ENCODE data around the gene CYB5D1.
A peak's percentile ranks its signal among the peaks of the same experiment; 100 is the strongest.

Gene CYB5D1

GRCh38 chr17:7842380-7843256 lies 15.2 kb upstream of the CYB5D1 start:
- Histone ChIP-seq H3K4me3 (ENCODE audit: low read length) (peak overlapping the region; percentile 90), H3K9ac (ENCODE audit: low read length) (peak overlapping the region; percentile 94), H3K4me1 (ENCODE audit: control insufficient read depth, insufficient read depth, low read length) (peaks cover 20% of the 10 kb centered on the region), H3K27ac (ENCODE audit: low read depth, low read length) (peak overlapping the region; percentile 96), H3K36me3 (ENCODE audit: control insufficient read depth, insufficient read depth, low read length) (peaks cover 15% of the 10 kb centered on the region), H3K27me3 (ENCODE audit: control insufficient read depth, insufficient read depth, low read length) (no peaks in the 10 kb centered on the region)

GRCh38 chr17:7843257-7843535 lies 14.6 kb upstream of the CYB5D1 start:
- H3K4me1 ChIP-seq (ENCODE audit: control insufficient read depth, insufficient read depth, low read length), result peaks cover 20% of the 10 kb centered on the region
- H3K27me3 ChIP-seq (ENCODE audit: control insufficient read depth, insufficient read depth, low read length), result no peaks in the 10 kb centered on the region
- peaks cover 15% of the 10 kb centered on the region for H3K36me3 ChIP-seq (ENCODE audit: control insufficient read depth, insufficient read depth, low read length)
- H3K9ac ChIP-seq (ENCODE audit: low read length), result peak overlapping the region; percentile 94
- peak overlapping the region; percentile 90 for H3K4me3 ChIP-seq (ENCODE audit: low read length)
- H3K27ac ChIP-seq (ENCODE audit: low read depth, low read length), result peak overlapping the region; percentile 96

GRCh38 chr17:7843536-7844291 lies 14.1 kb upstream of the CYB5D1 start:
- H3K4me1 ChIP-seq (ENCODE audit: control insufficient read depth, insufficient read depth, low read length), result peaks cover 17% of the 10 kb centered on the region
- peaks cover 15% of the 10 kb centered on the region for H3K36me3 ChIP-seq (ENCODE audit: control insufficient read depth, insufficient read depth, low read length)
- no peaks in the 10 kb centered on the region for H3K27me3 ChIP-seq (ENCODE audit: control insufficient read depth, insufficient read depth, low read length)
- H3K9ac ChIP-seq (ENCODE audit: low read length), result peak overlapping the region; percentile 94
- H3K4me3 ChIP-seq (ENCODE audit: low read length), result peak overlapping the region; percentile 90
- peak overlapping the region; percentile 96 for H3K27ac ChIP-seq (ENCODE audit: low read depth, low read length)

GRCh38 chr17:7844292-7845154 lies 13.3 kb upstream of the CYB5D1 start:
- Histone ChIP-seq H3K36me3 (ENCODE audit: control insufficient read depth, insufficient read depth, low read length) (peaks cover 19% of the 10 kb centered on the region), H3K4me3 (ENCODE audit: low read length) (peak overlapping the region; percentile 90), H3K27me3 (ENCODE audit: control insufficient read depth, insufficient read depth, low read length) (no peaks in the 10 kb centered on the region), H3K27ac (ENCODE audit: low read depth, low read length) (peak overlapping the region; percentile 96), H3K4me1 (ENCODE audit: control insufficient read depth, insufficient read depth, low read length) (peaks cover 16% of the 10 kb centered on the region), H3K9ac (ENCODE audit: low read length) (peak overlapping the region; percentile 86)

- Histone ChIP-seq H3K36me3 (ENCODE audit: control insufficient read depth, insufficient read depth, low read length) (peaks cover 21% of the 10 kb centered on the region), H3K4me3 (ENCODE audit: low read length) (peak overlapping the region; percentile 90), H3K27me3 (ENCODE audit: control insufficient read depth, insufficient read depth, low read length) (no peaks in the 10 kb centered on the region), H3K27ac (ENCODE audit: low read depth, low read length) (peak overlapping the region; percentile 79), H3K9ac (ENCODE audit: low read length) (peak overlapping the region; percentile 49), H3K4me1 (ENCODE audit: control insufficient read depth, insufficient read depth, low read length) (peaks cover 16% of the 10 kb centered on the region)
Measured at GRCh38 chr17:7845359-7846062, 12.3 kb upstream of the CYB5D1 start.

- H3K27me3 ChIP-seq (ENCODE audit: control insufficient read depth, insufficient read depth, low read length), result no peaks in the 10 kb centered on the region
- peaks cover 26% of the 10 kb centered on the region for H3K36me3 ChIP-seq (ENCODE audit: control insufficient read depth, insufficient read depth, low read length)
- no peak overlapping the region for H3K4me3 ChIP-seq (ENCODE audit: low read length)
- peaks cover 14% of the 10 kb centered on the region for H3K4me1 ChIP-seq (ENCODE audit: control insufficient read depth, insufficient read depth, low read length)
- H3K9ac ChIP-seq (ENCODE audit: low read length), result no peak overlapping the region
- no peak overlapping the region for H3K27ac ChIP-seq (ENCODE audit: low read depth, low read length)
Measured at GRCh38 chr17:7846063-7846735, 11.6 kb upstream of the CYB5D1 start.

- Histone ChIP-seq H3K4me1 (ENCODE audit: control insufficient read depth, insufficient read depth, low read length) (peaks cover 11% of the 10 kb centered on the region), H3K27me3 (ENCODE audit: control insufficient read depth, insufficient read depth, low read length) (no peaks in the 10 kb centered on the region), H3K27ac (ENCODE audit: low read depth, low read length) (no peak overlapping the region), H3K4me3 (ENCODE audit: low read length) (no peak overlapping the region), H3K36me3 (ENCODE audit: control insufficient read depth, insufficient read depth, low read length) (peaks cover 26% of the 10 kb centered on the region), H3K9ac (ENCODE audit: low read length) (no peak overlapping the region)
Measured at GRCh38 chr17:7846765-7847661, 10.8 kb upstream of the CYB5D1 start.

GRCh38 chr17:7848131-7848579 lies 9.6 kb upstream of the CYB5D1 start:
- H3K4me1 ChIP-seq (ENCODE audit: control insufficient read depth, insufficient read depth, low read length), result peaks cover 10% of the 10 kb centered on the region
- no peaks in the 10 kb centered on the region for H3K27me3 ChIP-seq (ENCODE audit: control insufficient read depth, insufficient read depth, low read length)
- H3K27ac ChIP-seq (ENCODE audit: low read depth, low read length), result no peak overlapping the region
- no peak overlapping the region for H3K4me3 ChIP-seq (ENCODE audit: low read length)
- H3K36me3 ChIP-seq (ENCODE audit: control insufficient read depth, insufficient read depth, low read length), result peaks cover 32% of the 10 kb centered on the region
- H3K9ac ChIP-seq (ENCODE audit: low read length), result no peak overlapping the region

GRCh38 chr17:7848739-7849129 lies 9.1 kb upstream of the CYB5D1 start:
- Histone ChIP-seq H3K27me3 (ENCODE audit: control insufficient read depth, insufficient read depth, low read length) (no peaks in the 10 kb centered on the region), H3K4me1 (ENCODE audit: control insufficient read depth, insufficient read depth, low read length) (peaks cover 8% of the 10 kb centered on the region), H3K9ac (ENCODE audit: low read length) (no peak overlapping the region), H3K4me3 (ENCODE audit: low read length) (no peak overlapping the region), H3K36me3 (ENCODE audit: control insufficient read depth, insufficient read depth, low read length) (peaks cover 33% of the 10 kb centered on the region), H3K27ac (ENCODE audit: low read depth, low read length) (no peak overlapping the region)

- no peak overlapping the region for H3K4me3 ChIP-seq (ENCODE audit: low read length)
- peaks cover 8% of the 10 kb centered on the region for H3K4me1 ChIP-seq (ENCODE audit: control insufficient read depth, insufficient read depth, low read length)
- H3K36me3 ChIP-seq (ENCODE audit: control insufficient read depth, insufficient read depth, low read length), result peaks cover 33% of the 10 kb centered on the region
- no peak overlapping the region for H3K27ac ChIP-seq (ENCODE audit: low read depth, low read length)
- no peak overlapping the region for H3K9ac ChIP-seq (ENCODE audit: low read length)
- H3K27me3 ChIP-seq (ENCODE audit: control insufficient read depth, insufficient read depth, low read length), result no peaks in the 10 kb centered on the region
Measured at GRCh38 chr17:7849130-7849750, 8.6 kb upstream of the CYB5D1 start.
